ENCODE measurements around the gene AAMP. TPM values are rescaled to one million over a fixed set of nuclear protein-coding genes. Genes with fewer than 3 reads are reported as not detected.
A peak's percentile ranks its signal among the peaks of the same experiment; 100 is the strongest.

AAMP gene
- total RNA-seq, 2 experiments from 2014 or later, result 68.7 to 97.0 TPM

- TF ChIP-seq CTCF (conservative IDR thresholded peaks at IDR 0.05; ENCODE audit: low read length) (no peak), EZH2phosphoT487 (IDR thresholded peaks at IDR 0.05; ENCODE audit: borderline replicate concordance, low read depth, low read length) (no peak)
- Histone ChIP-seq H3K9me3 (ENCODE audit: low read length) (no peaks in the 10 kb centered on the region), H3K9me2 (ENCODE audit: insufficient read depth, low read length) (no peaks in the 10 kb centered on the region), H2AFZ (ENCODE audit: low read length) (no peak overlapping the region), H3K79me2 (ENCODE audit: insufficient read depth, low read depth, low read length) (no peaks in the 10 kb centered on the region), H4K20me1 (ENCODE audit: insufficient read depth, low read length) (no peaks in the 10 kb centered on the region), H3K4me1 (ENCODE audit: insufficient read depth, low read length, poor library complexity, severe bottlenecking) (peaks cover 46% of the 10 kb centered on the region), H3K4me3 (ENCODE audit: low read depth, low read length, poor library complexity, severe bottlenecking) (no peak overlapping the region), H3K27ac (ENCODE audit: low read depth, low read length, poor library complexity, severe bottlenecking) (no peak overlapping the region), H3K4me2 (ENCODE audit: low read length) (peak overlapping the region; percentile 31), H3K36me3 (ENCODE audit: insufficient read depth, low read length) (peaks cover 25% of the 10 kb centered on the region)
- DNase-seq (ENCODE audit: low spot score), result peak; percentile 18
- intact Hi-C loops (cut with micrococcal nuclease; ENCODE audit: unreplicated experiment), result no loop called here
- POLR2A ChIA-PET, result interaction anchor here (1.4 kb wide), 1 partner anchor 15 kb away, joined by 3 read pairs; no protein-coding TSS in a partner anchor
- CTCF ChIA-PET (ENCODE audit: unreplicated experiment), result no interaction called here
- no TSS peak for BruUV-seq (replicated peaks)
Observed at GRCh38 chr2:218261423-218262236, 8.3 kb downstream of the AAMP start.

- no TSS peak for BruUV-seq (replicated peaks)
Observed at GRCh38 chr2:218260742-218261422, 9.1 kb downstream of the AAMP start, which contains the start of gene GPBAR1. Gene GPBAR1, plus strand, starts transcription at chr2:218261015. Its CDS starts 1,710 bp downstream, at chr2:218262725.

More at GRCh38 chr2:218260742-218261422, 9.1 kb downstream of the AAMP start, which contains the start of gene GPBAR1:
- ChIA-PET CTCF (ENCODE audit: unreplicated experiment) (no interaction called here), POLR2A (interaction anchor here (1.4 kb wide), 1 partner anchor 14 kb away, joined by 3 read pairs; no protein-coding TSS in a partner anchor)
- no peaks in the 10 kb centered on the region for H3K79me2 ChIP-seq (ENCODE audit: insufficient read depth, low read depth, low read length)
- DNase-seq (ENCODE audit: low spot score), result no peak
- no peak within 1 kb of the TSS for H3K4me3 ChIP-seq (ENCODE audit: low read depth, low read length, poor library complexity, severe bottlenecking)
- H3K36me3 ChIP-seq (ENCODE audit: insufficient read depth, low read length), result peaks cover 24% of the 10 kb centered on the region
- H3K4me1 ChIP-seq (ENCODE audit: insufficient read depth, low read length, poor library complexity, severe bottlenecking), result peaks cover 46% of the 10 kb centered on the region
- TF ChIP-seq EZH2phosphoT487 (IDR thresholded peaks at IDR 0.05; ENCODE audit: borderline replicate concordance, low read depth, low read length) (no peak), CTCF (conservative IDR thresholded peaks at IDR 0.05; ENCODE audit: low read length) (no peak)
- H3K9me2 ChIP-seq (ENCODE audit: insufficient read depth, low read length), result no peaks in the 10 kb centered on the region
- intact Hi-C loops (cut with micrococcal nuclease; ENCODE audit: unreplicated experiment), result no loop called here
- H4K20me1 ChIP-seq (ENCODE audit: insufficient read depth, low read length), result no peaks in the 10 kb centered on the region
- H3K27ac ChIP-seq (ENCODE audit: low read depth, low read length, poor library complexity, severe bottlenecking), result no peak within 1 kb of the TSS
- no peak within 1 kb of the TSS for H2AFZ ChIP-seq (ENCODE audit: low read length)
- H3K4me2 ChIP-seq (ENCODE audit: low read length), result peak within 1 kb of the TSS; percentile 31
- no peaks in the 10 kb centered on the region for H3K9me3 ChIP-seq (ENCODE audit: low read length)
